HG03103 (cell line): ENCODE measurements around the gene NFE2.

Experiments
- ATAC-seq: cut with Tn5 transposase; IDR thresholded peaks from one replicate; pipeline ENCODE4 v1.9.1; 2021; ENCODE audit warnings: low read depth; ENCODE audit not compliant: unreplicated experiment

Gene NFE2

GRCh38 chr12:54306925-54307741 lies 6.3 kb upstream of the NFE2 start:
- no peak for ATAC-seq

- no peak for ATAC-seq
Measured at GRCh38 chr12:54304187-54304810, 3.5 kb upstream of the NFE2 start.

GRCh38 chr12:54303640-54304039 lies 2.8 kb upstream of the NFE2 start:
- ATAC-seq, result no peak

GRCh38 chr12:54301428-54302048 lies 723 bp upstream of the NFE2 start:
- no peak for ATAC-seq

GRCh38 chr12:54300225-54300731 lies 537 bp downstream of the NFE2 start:
- ATAC-seq, result no peak

GRCh38 chr12:54299515-54300224 lies 1.1 kb downstream of the NFE2 start:
- ATAC-seq, result no peak

GRCh38 chr12:54298904-54299303 lies 1.9 kb downstream of the NFE2 start:
- ATAC-seq, result no peak

- ATAC-seq, result no peak
Measured at GRCh38 chr12:54296393-54297099, 4.3 kb downstream of the NFE2 start.

- ATAC-seq, result no peak
Measured at GRCh38 chr12:54294953-54295566, 5.8 kb downstream of the NFE2 start.

GRCh38 chr12:54294152-54294952 lies 6.5 kb downstream of the NFE2 start:
- no peak for ATAC-seq

GRCh38 chr12:54292931-54293241 lies 7.9 kb downstream of the NFE2 start:
- ATAC-seq, result no peak

GRCh38 chr12:54292083-54292930 lies 8.5 kb downstream of the NFE2 start:
- ATAC-seq, result no peak

- ATAC-seq, result no peak
Measured at GRCh38 chr12:54287261-54288157, 13.3 kb downstream of the NFE2 start.

- ATAC-seq, result no peak
Measured at GRCh38 chr12:54286042-54287030, 14.5 kb downstream of the NFE2 start.

- no peak for ATAC-seq
Measured at GRCh38 chr12:54285150-54286041, 15.4 kb downstream of the NFE2 start.
